SK-N-MC (cell line): ENCODE data around the gene EIF3C.
"Not testable (repeated sequence)": the region's sequence is repeated elsewhere in the genome, so short reads cannot be mapped to it uniquely, and the experiment has no call there.

Experiments used
- DNase-seq: peaks from one replicate; pipeline ENCODE4 v3.0.0-alpha.2; 2011; ENCODE audit warnings: low read depth, low spot score
- H3K27ac ChIP-seq: fragments of 200-600 bp; sonication (generic); 2 replicates; pipeline ENCODE4 v1.5.1; 2016; ENCODE audit warnings: mixed run types
- H3K36me3 ChIP-seq: fragments of 200-600 bp; sonication (generic); 2 replicates; pipeline ENCODE4 v1.6.1; 2017; ENCODE audit warnings: antibody characterized with exemption, low read length, mixed read lengths; ENCODE audit not compliant: insufficient read depth
- H3K4me3 ChIP-seq: fragments of 200-600 bp; sonication (generic); 2 replicates; pipeline ENCODE4 v1.5.1; 2016
- H3K9ac ChIP-seq: fragments of 200-600 bp; sonication (generic); 2 replicates; pipeline ENCODE4 v1.8.0; 2017; ENCODE audit warnings: mixed run types, mixed read lengths; ENCODE audit not compliant: insufficient read length
- H3K9me3 ChIP-seq: fragments of 200-600 bp; sonication (generic); 2 replicates; pipeline ENCODE4 v1.6.1; 2017; ENCODE audit warnings: low read depth, mild to moderate bottlenecking, antibody characterized with exemption, low read length, moderate library complexity, mixed read lengths

The EIF3C gene

GRCh38 chr16:28711220-28712083, at the start of gene EIF3C:
TSS of gene EIF3C (plus strand) at chr16:28711464. CDS start at chr16:28711687, 223 bp downstream.
- H3K9ac ChIP-seq, result not testable (repeated sequence)

GRCh38 chr16:28666264-28666663, 45.0 kb upstream of the EIF3C start:
- H3K9me3 ChIP-seq, H3K4me3 ChIP-seq, H3K9ac ChIP-seq, DNase-seq, H3K27ac ChIP-seq, H3K36me3 ChIP-seq: not testable (repeated sequence)

More at GRCh38 chr16:28711220-28712083, at the start of gene EIF3C:
- not testable (repeated sequence) for H3K27ac ChIP-seq, H3K36me3 ChIP-seq, H3K9me3 ChIP-seq, DNase-seq
- peak within 1 kb of the TSS; percentile 54; the same call in 1 of the 2 replicates for H3K4me3 ChIP-seq

GRCh38 chr16:28667480-28667879, 43.8 kb upstream of the EIF3C start:
- not testable (repeated sequence) for H3K27ac ChIP-seq, DNase-seq, H3K9ac ChIP-seq, H3K36me3 ChIP-seq, H3K4me3 ChIP-seq, H3K9me3 ChIP-seq

GRCh38 chr16:28668199-28668598, 43.1 kb upstream of the EIF3C start:
- not testable (repeated sequence) for H3K4me3 ChIP-seq, H3K36me3 ChIP-seq, H3K9ac ChIP-seq, H3K27ac ChIP-seq, DNase-seq, H3K9me3 ChIP-seq

GRCh38 chr16:28688327-28688952, 22.8 kb upstream of the EIF3C start:
- not testable (repeated sequence) for DNase-seq, H3K36me3 ChIP-seq, H3K9ac ChIP-seq, H3K4me3 ChIP-seq, H3K27ac ChIP-seq, H3K9me3 ChIP-seq

GRCh38 chr16:28689425-28689824, 21.8 kb upstream of the EIF3C start:
- H3K4me3 ChIP-seq, H3K27ac ChIP-seq, DNase-seq, H3K36me3 ChIP-seq, H3K9me3 ChIP-seq, H3K9ac ChIP-seq: not testable (repeated sequence)

GRCh38 chr16:28691722-28692121, 19.5 kb upstream of the EIF3C start:
- not testable (repeated sequence) for H3K9ac ChIP-seq, H3K27ac ChIP-seq, DNase-seq, H3K4me3 ChIP-seq, H3K9me3 ChIP-seq, H3K36me3 ChIP-seq

GRCh38 chr16:28693257-28693950, 17.9 kb upstream of the EIF3C start:
- H3K27ac ChIP-seq, H3K9ac ChIP-seq, H3K9me3 ChIP-seq, DNase-seq, H3K4me3 ChIP-seq, H3K36me3 ChIP-seq: not testable (repeated sequence)

- DNase-seq, H3K9ac ChIP-seq, H3K4me3 ChIP-seq, H3K27ac ChIP-seq, H3K36me3 ChIP-seq, H3K9me3 ChIP-seq: not testable (repeated sequence)
These were observed 11.5 kb upstream of the EIF3C start for GRCh38 chr16:28699792-28700191.

- not testable (repeated sequence) for H3K27ac ChIP-seq, H3K9me3 ChIP-seq, H3K4me3 ChIP-seq, H3K36me3 ChIP-seq, DNase-seq, H3K9ac ChIP-seq
These were observed 10.9 kb upstream of the EIF3C start for GRCh38 chr16:28700349-28700748.

- not testable (repeated sequence) for H3K36me3 ChIP-seq, H3K27ac ChIP-seq, DNase-seq, H3K4me3 ChIP-seq, H3K9ac ChIP-seq, H3K9me3 ChIP-seq
These were observed 9.9 kb upstream of the EIF3C start for GRCh38 chr16:28701384-28701783.

GRCh38 chr16:28704246-28704645, 7.0 kb upstream of the EIF3C start:
- not testable (repeated sequence) for H3K36me3 ChIP-seq, H3K27ac ChIP-seq, DNase-seq, H3K9me3 ChIP-seq, H3K9ac ChIP-seq, H3K4me3 ChIP-seq

- not testable (repeated sequence) for H3K9ac ChIP-seq, H3K36me3 ChIP-seq, H3K27ac ChIP-seq, H3K9me3 ChIP-seq, H3K4me3 ChIP-seq, DNase-seq
These were observed 11.8 kb downstream of the EIF3C start for GRCh38 chr16:28722852-28723650.

GRCh38 chr16:28731253-28731652, 20.0 kb downstream of the EIF3C start:
- H3K9me3 ChIP-seq, H3K9ac ChIP-seq, H3K4me3 ChIP-seq, H3K27ac ChIP-seq, DNase-seq, H3K36me3 ChIP-seq: not testable (repeated sequence)
